Left cardiac atrium (tissue), 4 donors: ENCODE data around the gene FTO. TPM values are rescaled to one million over a fixed set of nuclear protein-coding genes. Genes with fewer than 3 reads are reported as not detected.

Experiments used
- ATAC-seq, 2 donors: fragments of 200-7000 bp; cut with Tn5 transposase; one replicate each; pipeline ENCODE4 v1.9.1; 2020; ENCODE audit warnings: mild to moderate bottlenecking in 2 of 2, moderate library complexity in 2 of 2
- DNase-seq: peaks from one replicate; pipeline ENCODE4 v3.0.0-alpha.2; 2020
- intact Hi-C, 2 donors: fragments of 100-400 bp; cut with DNase I; formaldehyde crosslinking; loops; one replicate each; pipeline versions ENCODE4 v1.14.1 to v1.15.1; 2022 to 2023
- total RNA-seq, 2 donors: library from RNA; stranded (reverse); fragmentation: NEBNext Ultra II Directional; extraction: Animal tissue kit (Norgen Biotek cat#: 25700); gene quantifications; one replicate each; pipeline ENCODE4 v1.2.1, GENCODE V29; 2021
- donor health status: DM: no; HTN: yes; CAD: no.
- donor health status: DM: no; HTN: yes; CAD: no; lungs with severe emphysema.
- donor health status: DM: yes; HTN: yes; CAD: no.
- donor health status: Dilated cardiomyopathy.

The FTO gene
- total RNA-seq, 2 donors from 2014 or later: 61.1 to 71.2 TPM

DNA sequence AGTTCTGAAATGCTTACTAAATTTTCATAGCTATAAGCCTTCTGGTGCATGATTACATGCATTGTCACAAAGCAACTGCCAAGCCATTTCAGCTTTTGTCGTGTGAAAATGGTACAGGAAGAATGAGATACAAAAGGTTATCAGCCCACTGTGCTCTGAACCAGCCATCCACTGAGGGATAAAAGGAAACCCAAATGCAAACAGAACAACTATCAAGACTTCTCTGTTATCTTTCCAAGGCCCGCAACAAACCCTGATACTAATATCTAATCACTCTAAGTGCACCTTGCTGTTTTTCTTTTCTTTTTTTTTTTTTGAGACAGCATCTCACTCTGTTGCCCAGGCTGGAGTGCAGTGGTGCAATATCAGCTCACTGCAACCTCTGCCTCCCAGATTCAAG lies 109.0 kb downstream of the FTO start:
- intact Hi-C loops: no loop called here
- no peak for DNase-seq
- no peak for ATAC-seq

GRCh38 chr16:53814801-53815200 lies 110.8 kb downstream of the FTO start:
- intact Hi-C loops: no loop called here
- no peak for ATAC-seq
- no peak for DNase-seq

GRCh38 chr16:53816211-53816836 lies 112.4 kb downstream of the FTO start:
- no peak for ATAC-seq
- intact Hi-C loops: no loop called here

DNA sequence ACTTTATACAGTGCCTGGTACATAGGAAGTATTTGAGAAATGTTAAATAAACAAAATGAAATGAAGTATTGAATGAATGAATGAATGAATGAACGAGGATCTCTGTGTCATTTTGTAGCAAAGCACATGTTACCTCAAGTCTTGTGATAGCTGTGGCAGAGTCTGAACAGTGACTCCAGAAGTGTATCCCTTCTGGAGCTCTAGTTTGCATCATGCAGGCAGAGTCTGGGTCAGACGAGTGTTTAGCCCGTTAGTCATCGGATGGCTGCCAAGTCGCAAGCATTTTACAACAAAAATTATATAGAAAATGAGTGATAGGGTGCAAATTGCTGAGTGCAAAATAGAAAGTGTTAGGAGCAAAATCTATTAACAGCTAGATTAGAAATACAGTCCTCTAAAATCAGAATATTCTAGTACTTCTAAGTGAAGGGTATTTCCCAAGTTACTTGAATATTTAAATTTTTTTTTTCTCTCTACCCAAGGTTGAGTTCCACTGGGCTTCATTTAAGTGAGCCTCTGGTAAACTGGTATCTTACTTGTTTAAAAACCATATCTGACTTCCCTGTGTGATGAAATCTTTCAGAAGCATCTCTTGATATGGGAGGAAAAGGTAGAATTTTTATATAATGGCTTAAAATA lies 113.3 kb downstream of the FTO start:
- intact Hi-C loops: no loop called here
- DNase-seq: peak; percentile 27

More at GRCh38 chr16:53816211-53816836, 112.4 kb downstream of the FTO start:
- no peak for DNase-seq

DNA sequence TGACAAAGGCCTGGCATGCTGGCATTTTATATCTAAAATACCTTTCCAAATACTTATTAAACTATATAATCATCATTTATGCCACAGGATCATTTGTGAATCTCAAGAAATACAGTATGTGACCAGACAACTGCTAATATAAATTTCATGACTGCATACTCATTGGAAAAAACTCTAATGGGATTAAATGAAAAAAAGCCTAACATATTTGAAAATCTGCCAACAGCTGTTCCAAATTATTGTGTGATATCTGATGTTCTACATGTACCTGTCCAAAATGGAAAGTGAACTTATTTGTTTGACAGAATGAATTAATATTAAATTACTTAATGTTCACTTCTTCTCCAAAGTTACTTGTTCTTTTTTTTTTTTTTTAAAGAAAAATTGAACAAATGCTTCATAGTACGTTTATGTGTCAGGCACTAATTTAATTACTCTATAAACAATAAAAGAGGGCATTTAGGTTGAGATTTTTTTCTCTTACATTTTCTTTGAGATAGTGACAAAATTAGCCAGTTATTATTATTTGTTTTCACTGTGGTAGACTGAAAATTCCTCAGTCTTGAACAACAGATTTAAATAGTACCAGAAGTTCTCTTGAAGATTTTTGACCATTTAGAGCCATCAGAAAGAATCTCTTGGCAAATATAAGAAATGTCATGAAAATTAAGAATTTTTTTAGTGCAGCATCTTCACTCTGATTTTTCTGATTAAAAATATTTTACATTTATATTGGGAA lies 114.0 kb downstream of the FTO start:
- ATAC-seq (no peak), DNase-seq (no peak)
- intact Hi-C loops: no loop called here

More for the DNA sequence above, 113.3 kb downstream of the FTO start:
- peak in 1 of 2 donors; percentile 92 for ATAC-seq

DNA sequence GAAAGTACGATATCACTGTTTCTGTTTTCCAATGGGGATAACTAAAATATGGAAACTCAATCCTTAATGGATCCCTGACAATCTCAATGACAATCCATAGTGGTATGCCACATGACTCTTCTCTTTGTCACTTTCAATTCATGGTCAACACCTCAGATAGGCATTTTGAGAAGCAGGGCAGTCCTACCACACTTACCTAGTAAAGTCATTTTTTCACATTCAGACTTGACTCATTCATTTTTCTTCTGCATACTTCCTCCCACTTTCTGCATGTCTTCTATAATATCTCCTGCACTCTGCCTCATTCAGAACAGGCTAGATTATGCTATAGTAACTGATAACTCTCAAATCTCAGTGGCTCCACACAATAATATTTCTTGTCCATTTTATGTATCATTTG lies 117.5 kb downstream of the FTO start:
- DNase-seq: no peak
- intact Hi-C loops: no loop called here
- peak in 1 of 2 donors; percentile 21 for ATAC-seq

DNA sequence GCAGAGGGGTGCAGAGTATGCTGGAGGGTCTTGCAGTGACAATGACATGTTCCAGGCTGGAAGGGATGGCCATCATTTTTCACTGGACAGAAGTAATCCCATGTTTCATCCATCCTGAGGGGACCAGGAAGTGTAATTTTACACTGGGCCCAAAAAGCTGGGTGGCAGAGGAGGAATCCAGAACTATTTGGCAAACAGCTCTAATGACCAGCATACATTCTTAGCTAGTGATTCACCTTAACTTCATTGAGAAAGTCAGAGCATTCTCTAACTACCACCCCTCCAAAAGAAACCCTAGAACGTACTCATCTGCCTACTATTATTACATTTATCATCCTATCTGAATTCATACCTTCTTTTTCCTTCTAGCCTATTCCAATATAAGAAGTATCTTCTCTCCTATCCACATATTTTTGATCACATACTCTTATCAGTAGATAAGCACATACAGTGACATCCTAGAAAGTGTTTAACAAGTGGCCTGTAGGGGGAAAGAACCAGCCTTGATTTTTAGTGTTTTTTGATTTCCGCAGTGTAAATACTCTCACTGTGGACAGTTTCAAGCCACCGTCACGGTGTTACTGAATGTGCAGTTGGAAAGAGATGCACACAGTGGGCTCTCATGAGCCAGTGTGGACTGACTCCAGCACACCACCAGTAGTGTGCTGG lies 118.1 kb downstream of the FTO start:
- ATAC-seq (peak in 1 of 2 donors; percentile 78), DNase-seq (no peak)
- intact Hi-C loops: no loop called here

GRCh38 chr16:53822936-53823529 lies 119.1 kb downstream of the FTO start:
- intact Hi-C loops: no loop called here
- no peak for ATAC-seq
- DNase-seq: no peak

DNA sequence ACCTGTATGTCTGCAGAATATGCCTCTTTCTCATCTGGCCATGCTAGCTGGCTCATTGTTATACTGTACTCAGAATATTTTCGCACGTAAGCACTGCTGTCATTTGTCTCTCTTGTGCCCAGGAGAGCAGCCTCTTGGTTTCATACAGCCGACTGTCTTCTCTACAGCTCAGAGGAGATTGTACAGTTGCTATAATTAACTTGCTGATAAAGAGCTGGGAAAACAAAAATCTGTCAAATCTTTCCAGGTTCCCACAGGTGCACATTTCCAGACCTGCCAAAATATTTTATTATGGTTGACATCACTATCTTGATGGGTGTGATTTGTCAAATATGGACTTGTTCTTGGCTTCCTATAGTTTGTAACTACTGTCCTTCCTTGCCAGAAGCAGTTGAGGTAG lies 122.7 kb downstream of the FTO start:
- DNase-seq (no peak), ATAC-seq (peak in 1 of 2 donors; percentile 47)
- intact Hi-C loops: no loop called here

DNA sequence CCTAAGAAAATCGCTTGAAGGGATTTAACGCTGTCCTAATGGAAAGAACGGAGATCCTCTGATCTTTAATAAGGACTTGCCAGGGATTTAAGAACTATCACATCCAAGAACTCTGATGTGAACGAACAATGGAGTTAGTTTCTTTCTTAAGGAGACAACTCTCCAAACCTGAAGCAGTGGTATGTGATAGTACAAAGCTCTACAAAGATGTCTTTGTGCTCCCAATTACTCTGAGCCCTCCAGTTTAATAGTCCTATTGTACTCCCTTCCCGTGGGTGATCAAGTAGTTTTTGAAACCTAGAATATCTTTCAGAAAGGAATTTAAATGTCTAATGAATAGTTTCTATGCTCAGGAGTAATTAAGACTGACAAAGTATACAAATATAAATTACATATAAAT lies 123.8 kb downstream of the FTO start:
- ATAC-seq (no peak), DNase-seq (no peak)
- intact Hi-C loops: no loop called here

GRCh38 chr16:53829186-53829747 lies 125.3 kb downstream of the FTO start:
- ATAC-seq: no peak
- no peak for DNase-seq
- intact Hi-C loops: no loop called here

GRCh38 chr16:53832896-53833544 lies 129.1 kb downstream of the FTO start:
- DNase-seq: no peak
- ATAC-seq: no peak
- intact Hi-C loops: no loop called here

- no peak for ATAC-seq
- no peak for DNase-seq
- intact Hi-C loops: no loop called here
Observed at GRCh38 chr16:53836142-53836541, 132.2 kb downstream of the FTO start.

DNA sequence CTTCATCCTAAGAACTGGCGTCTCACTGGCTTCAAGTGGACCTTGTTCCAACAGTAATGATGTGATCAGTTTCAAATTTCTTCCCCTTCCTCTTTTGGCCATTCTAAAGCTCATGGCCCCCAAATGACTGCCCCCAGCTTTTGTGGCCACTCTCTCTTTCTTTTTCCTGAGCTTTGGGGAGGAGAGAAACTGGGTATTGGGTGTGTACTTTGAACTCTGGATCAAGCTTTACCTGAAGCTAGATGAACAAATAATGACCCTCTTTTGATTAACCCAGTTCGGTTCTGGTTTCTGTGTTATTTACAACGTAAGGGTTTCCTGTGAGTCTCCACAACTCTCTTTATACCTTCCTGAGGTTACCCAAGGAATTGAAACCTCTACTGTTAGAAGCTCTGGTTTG lies 132.7 kb downstream of the FTO start:
- ATAC-seq (no peak), DNase-seq (no peak)
- intact Hi-C loops: no loop called here

- intact Hi-C loops: no loop called here
- ATAC-seq (peak in 1 of 2 donors; percentile 61), DNase-seq (no peak)
Observed at GRCh38 chr16:53837426-53837825, 133.5 kb downstream of the FTO start.

DNA sequence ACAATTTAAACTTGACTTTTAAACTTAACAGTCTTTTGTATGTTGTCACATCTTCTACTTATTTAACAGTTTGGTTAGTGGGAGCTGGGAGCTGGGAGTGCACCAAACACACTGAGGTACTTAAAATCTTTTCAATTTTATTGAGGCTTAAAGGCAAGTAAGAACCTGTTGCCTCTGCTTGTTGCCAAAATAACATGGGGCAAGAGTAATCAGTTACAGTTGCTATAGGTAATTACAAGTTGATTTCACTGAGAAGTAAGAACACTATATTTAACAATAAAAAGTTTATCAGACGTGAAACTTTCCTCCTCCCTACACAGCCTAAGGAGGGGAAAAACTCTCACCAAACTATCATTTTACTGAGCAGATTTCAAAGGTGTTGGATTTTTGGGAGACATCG lies 135.2 kb downstream of the FTO start:
- DNase-seq (no peak), ATAC-seq (no peak)
- intact Hi-C loops: no loop called here

DNA sequence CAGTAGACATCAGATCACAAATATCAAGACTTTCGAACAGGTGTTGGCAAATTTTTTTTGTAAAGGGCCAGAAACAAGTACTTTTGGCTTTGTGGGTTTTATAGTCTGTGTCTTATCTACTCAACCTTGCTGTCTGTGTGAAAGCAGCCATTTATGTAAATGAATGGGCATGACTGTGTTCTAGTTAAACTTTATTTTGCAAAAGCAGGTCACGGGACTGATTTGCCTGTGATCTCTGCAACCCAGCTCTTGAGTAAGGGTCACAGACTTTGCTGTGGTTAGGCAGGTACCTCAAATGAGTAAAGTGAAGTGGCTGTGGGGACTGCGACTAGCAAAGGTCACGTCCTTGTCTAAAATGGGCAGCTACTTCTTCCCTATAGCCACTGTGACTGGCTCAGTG lies 136.5 kb downstream of the FTO start:
- DNase-seq (no peak), ATAC-seq (no peak)
- intact Hi-C loops: no loop called here

- intact Hi-C loops: no loop called here
- ATAC-seq: no peak
- DNase-seq: no peak
Observed at GRCh38 chr16:53841884-53842283, 137.9 kb downstream of the FTO start.

DNA sequence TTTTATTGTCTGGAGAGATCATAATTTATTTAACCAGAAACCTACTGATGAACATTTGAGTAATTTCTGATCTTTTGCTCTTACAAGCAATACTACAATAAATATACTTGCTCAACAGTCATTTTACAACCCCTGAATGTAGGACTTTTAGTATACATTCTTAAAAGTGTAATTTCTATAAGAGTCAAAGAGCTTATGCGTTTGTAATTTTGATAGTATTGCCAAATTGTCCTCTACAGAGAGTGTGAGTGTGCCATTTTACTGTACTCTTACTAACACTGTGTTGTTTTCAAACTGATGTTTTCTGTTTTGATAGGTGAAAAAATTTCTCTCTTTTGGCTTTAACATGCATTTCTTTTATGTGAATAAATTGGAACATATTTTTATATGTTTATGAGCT lies 139.1 kb downstream of the FTO start:
- DNase-seq (no peak), ATAC-seq (no peak)
- intact Hi-C loops: no loop called here
